Upper lobe of left lung (tissue), 4 donors: ENCODE data around the gene TMEM97.

ENCODE experiments used
- CTCF ChIP-seq, 6 experiments: fragments of 450-650 bp in 4 of 6; fragments of 200-600 bp in 2 of 6; sonication (generic) in 2 of 6; IDR thresholded peaks; one replicate each; pipeline ENCODE4 v1.5.1; 2016 to 2019; ENCODE audit warnings: antibody characterized with exemption in 6 of 6
- EP300 ChIP-seq, 4 donors: sonication (generic); formaldehyde crosslinking; IDR thresholded peaks; one replicate each; pipeline ENCODE4 v1.5.1; 2017; ENCODE audit warnings: antibody characterized with exemption in 4 of 4, control low read depth in 2 of 4
- POLR2A ChIP-seq, 4 donors: fragments of 450-650 bp; IDR thresholded peaks; one replicate each; pipeline ENCODE4 v1.5.1; 2016 to 2017; ENCODE audit warnings: antibody characterized with exemption in 4 of 4, mild to moderate bottlenecking in 2 of 4
- POLR2AphosphoS5 ChIP-seq, 2 donors: sonication (generic); formaldehyde crosslinking; IDR thresholded peaks; one replicate each; pipeline ENCODE4 v1.5.1; 2017; ENCODE audit warnings: antibody characterized with exemption in 2 of 2

DNA sequence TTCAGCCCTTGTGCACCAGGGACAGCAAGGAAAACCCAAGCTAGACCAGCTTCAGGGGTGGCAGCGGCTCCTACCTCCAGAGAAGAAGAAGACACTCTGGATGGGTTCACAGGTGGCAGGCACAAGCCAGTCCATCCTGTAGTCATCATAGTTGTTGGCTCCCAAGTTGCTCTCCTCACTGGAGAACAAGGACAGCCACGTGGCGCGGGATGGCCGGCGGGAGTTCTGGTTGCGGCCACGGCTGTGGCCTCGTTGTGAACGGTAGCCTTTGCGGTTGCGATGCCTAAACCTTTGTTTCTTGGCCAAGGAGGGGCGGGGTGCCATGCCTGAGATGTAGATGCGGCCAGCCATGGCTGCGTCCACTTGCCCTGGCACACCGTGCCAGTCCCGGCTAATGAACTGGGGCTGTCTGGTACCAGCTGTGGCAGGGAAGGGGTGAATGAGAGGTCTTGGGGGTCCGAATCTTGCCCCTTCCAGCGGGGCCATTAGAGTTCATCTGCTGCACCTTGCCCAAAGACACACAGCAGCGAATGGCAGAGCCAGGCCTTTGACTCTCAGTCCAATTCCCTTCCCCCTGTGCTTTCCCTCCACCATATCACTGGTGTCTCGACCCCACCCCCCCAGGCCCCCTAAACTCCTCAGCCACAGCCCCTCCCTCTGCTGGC is 48.8 kb downstream of the TMEM97 start:
- TF ChIP-seq POLR2A (IDR thresholded peaks at IDR 0.05) (no peak), EP300 (IDR thresholded peaks at IDR 0.05) (no peak), CTCF (IDR thresholded peaks at IDR 0.05) (no peak), POLR2AphosphoS5 (IDR thresholded peaks at IDR 0.05) (no peak)
